Measurements from ENCODE around the gene SLC12A6. TPM values are rescaled to one million over a fixed set of nuclear protein-coding genes. Genes with fewer than 3 reads are reported as not detected.
A peak's percentile ranks its signal among the peaks of the same experiment; 100 is the strongest.

The SLC12A6 gene
- total RNA-seq, 1 experiment from 2014 or later: 15.1 TPM

- ATAC-seq: no peak
- intact Hi-C loops (cut with micrococcal nuclease): loop anchor here (2.0 kb wide), 1 partner anchor 15 kb away; no protein-coding TSS in a partner anchor
- Histone ChIP-seq H3K9me2 (ENCODE audit: insufficient read depth) (no peaks in the 10 kb centered on the region), H3K4me3 (replicated peaks in 1 of 2; ENCODE audit: low read depth in 1 of 2, low read length in 2 of 2) (peak overlapping the region; percentile 79 to 96), H3K36me3 (ENCODE audit: control insufficient read depth in 1 of 2, insufficient read depth in 2 of 2, low read length in 2 of 2) (peaks cover 20 to 32% of the 10 kb centered on the region in 2 experiments), H3K79me2 (ENCODE audit: insufficient read depth, low read length) (peaks cover 41% of the 10 kb centered on the region), H3K27ac (ENCODE audit: low read depth, low read length) (peak overlapping the region; percentile 72), H2AFZ (ENCODE audit: low read depth, low read length, poor library complexity, severe bottlenecking) (no peak overlapping the region), H3K4me2 (ENCODE audit: low read length) (peak overlapping the region; percentile 85), H4K20me1 (ENCODE audit: insufficient read depth) (no peaks in the 10 kb centered on the region), H3K27me3 (ENCODE audit: insufficient read depth, low read length) (no peaks in the 10 kb centered on the region), H3K9ac (ENCODE audit: low read length) (peak overlapping the region; percentile 86), H3K4me1 (ENCODE audit: control insufficient read depth in 1 of 2, insufficient read depth in 2 of 2, low read length in 2 of 2) (peaks cover 10 to 35% of the 10 kb centered on the region in 2 experiments; a peak in 3 of 4 replicates), H3K9me3 (ENCODE audit: control insufficient read depth in 1 of 2, insufficient read depth in 1 of 2, low read depth in 1 of 2, low read length in 2 of 2) (no peaks in the 10 kb centered on the region)
- BruUV-seq (replicated peaks): TSS peak; percentile 78
- TF ChIP-seq RAD21 (IDR thresholded peaks at IDR 0.05; ENCODE audit: low read depth) (no peak), CEBPB (IDR thresholded peaks at IDR 0.05; ENCODE audit: low read depth) (no peak), SIN3A (IDR thresholded peaks at IDR 0.05; ENCODE audit: low read depth) (no peak), ZNF274 (IDR thresholded peaks at IDR 0.05; ENCODE audit: low read depth, low read length) (no peak), EZH2 (IDR thresholded peaks at IDR 0.05) (no peak), JUND (IDR thresholded peaks at IDR 0.05) (no peak), REST (IDR thresholded peaks at IDR 0.05; ENCODE audit: low read depth) (no peak), EZH2phosphoT487 (IDR thresholded peaks at IDR 0.05; ENCODE audit: borderline replicate concordance) (no peak), YY1 (IDR thresholded peaks at IDR 0.05; ENCODE audit: extremely low read depth, insufficient replicate concordance, low read depth, low read length) (no peak), SRF (IDR thresholded peaks at IDR 0.05; ENCODE audit: low read depth) (no peak), SP1 (IDR thresholded peaks at IDR 0.05; ENCODE audit: low read depth) (no peak), CBX3 (IDR thresholded peaks at IDR 0.05; ENCODE audit: low read depth) (no peak), ATF3 (IDR thresholded peaks at IDR 0.05) (no peak), POLR2AphosphoS5 (IDR thresholded peaks at IDR 0.05; ENCODE audit: low read depth, low read length) (no peak), TCF7L2 (IDR thresholded peaks at IDR 0.05; ENCODE audit: borderline replicate concordance, extremely low read depth, insufficient read depth, insufficient read length) (no peak), FOSL1 (IDR thresholded peaks at IDR 0.05; ENCODE audit: low read depth) (no peak), ELF1 (IDR thresholded peaks at IDR 0.05; ENCODE audit: borderline replicate concordance, low read depth) (no peak)
- TF ChIP-seq, protein P1, sequence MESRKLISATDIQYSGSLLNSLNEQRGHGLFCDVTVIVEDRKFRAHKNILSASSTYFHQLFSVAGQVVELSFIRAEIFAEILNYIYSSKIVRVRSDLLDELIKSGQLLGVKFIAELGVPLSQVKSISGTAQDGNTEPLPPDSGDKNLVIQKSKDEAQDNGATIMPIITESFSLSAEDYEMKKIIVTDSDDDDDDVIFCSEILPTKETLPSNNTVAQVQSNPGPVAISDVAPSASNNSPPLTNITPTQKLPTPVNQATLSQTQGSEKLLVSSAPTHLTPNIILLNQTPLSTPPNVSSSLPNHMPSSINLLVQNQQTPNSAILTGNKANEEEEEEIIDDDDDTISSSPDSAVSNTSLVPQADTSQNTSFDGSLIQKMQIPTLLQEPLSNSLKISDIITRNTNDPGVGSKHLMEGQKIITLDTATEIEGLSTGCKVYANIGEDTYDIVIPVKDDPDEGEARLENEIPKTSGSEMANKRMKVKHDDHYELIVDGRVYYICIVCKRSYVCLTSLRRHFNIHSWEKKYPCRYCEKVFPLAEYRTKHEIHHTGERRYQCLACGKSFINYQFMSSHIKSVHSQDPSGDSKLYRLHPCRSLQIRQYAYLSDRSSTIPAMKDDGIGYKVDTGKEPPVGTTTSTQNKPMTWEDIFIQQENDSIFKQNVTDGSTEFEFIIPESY (IDR thresholded peaks at IDR 0.05; ENCODE audit: extremely low read depth, insufficient replicate concordance, low read length): no peak
- TF ChIP-seq, protein P2, sequence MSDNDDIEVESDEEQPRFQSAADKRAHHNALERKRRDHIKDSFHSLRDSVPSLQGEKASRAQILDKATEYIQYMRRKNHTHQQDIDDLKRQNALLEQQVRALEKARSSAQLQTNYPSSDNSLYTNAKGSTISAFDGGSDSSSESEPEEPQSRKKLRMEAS (IDR thresholded peaks at IDR 0.05): no peak
- CTCF ChIA-PET: no interaction called here
- POLR2A ChIA-PET: no interaction called here
- no peak for DNase-seq (ENCODE audit: low read depth, low spot score)
- RAD21 ChIA-PET (ENCODE audit: low non-redundant PET in 1 of 2, low total read pairs in 2 of 2, uncharacterized antibody in 2 of 2, unreplicated experiment in 2 of 2): no interaction called here
These were observed 4.0 kb upstream of the SLC12A6 start for GRCh38 chr15:34341381-34342212.
